GM12874 (cell line): Measurements from ENCODE around the gene RIN3.

Experiments
- CTCF ChIP-seq: IDR thresholded peaks from 2 replicates; pipeline ENCODE4 v1.5.1; 2011; ENCODE audit warnings: low read depth, mild to moderate bottlenecking, control low read depth, low read length, moderate library complexity; ENCODE audit not compliant: insufficient read depth

Gene RIN3

DNA sequence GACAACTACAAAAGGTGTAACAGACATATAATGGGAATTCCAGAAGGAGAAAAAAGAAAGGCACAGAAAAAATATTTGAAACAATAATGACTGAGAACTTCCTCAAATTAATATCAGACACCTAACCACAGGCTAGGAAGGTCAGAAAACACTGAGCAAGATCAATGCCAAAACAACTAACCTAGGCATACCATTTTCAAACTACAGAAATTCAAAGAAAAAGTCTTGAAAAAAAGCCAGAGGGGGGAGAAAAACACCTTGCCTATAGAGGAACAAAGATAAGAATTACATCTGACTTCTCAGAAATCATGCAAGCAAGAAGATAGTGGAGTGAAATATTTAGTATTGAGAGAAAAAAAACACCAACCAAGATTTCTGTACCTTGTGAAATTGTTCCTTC is 77.8 kb downstream of the RIN3 start:
- TF ChIP-seq CTCF = no peak

DNA sequence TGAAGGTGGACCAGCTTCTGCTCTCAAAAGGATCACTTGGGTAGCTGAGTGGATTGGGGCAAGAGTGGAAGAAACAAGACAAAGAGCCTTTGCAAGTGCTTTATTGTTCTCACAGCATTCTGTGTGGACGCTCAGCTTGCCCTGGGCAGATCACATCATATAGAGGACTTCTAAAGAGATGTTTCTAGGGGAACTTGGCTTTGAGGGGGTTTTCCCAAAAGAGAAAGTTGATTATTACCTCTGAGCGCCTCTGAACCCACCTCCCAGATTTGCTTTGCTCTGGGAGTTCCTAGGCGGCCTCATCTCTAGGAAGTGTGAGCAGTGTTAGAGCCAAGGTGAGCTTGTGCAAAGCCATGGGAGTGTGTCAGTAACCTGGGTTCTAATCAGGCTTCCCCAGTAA is 81.7 kb downstream of the RIN3 start:
- no peak for TF ChIP-seq CTCF

- TF ChIP-seq CTCF = no peak
Measured at GRCh38 chr14:92596331-92596907, 82.8 kb downstream of the RIN3 start.

DNA sequence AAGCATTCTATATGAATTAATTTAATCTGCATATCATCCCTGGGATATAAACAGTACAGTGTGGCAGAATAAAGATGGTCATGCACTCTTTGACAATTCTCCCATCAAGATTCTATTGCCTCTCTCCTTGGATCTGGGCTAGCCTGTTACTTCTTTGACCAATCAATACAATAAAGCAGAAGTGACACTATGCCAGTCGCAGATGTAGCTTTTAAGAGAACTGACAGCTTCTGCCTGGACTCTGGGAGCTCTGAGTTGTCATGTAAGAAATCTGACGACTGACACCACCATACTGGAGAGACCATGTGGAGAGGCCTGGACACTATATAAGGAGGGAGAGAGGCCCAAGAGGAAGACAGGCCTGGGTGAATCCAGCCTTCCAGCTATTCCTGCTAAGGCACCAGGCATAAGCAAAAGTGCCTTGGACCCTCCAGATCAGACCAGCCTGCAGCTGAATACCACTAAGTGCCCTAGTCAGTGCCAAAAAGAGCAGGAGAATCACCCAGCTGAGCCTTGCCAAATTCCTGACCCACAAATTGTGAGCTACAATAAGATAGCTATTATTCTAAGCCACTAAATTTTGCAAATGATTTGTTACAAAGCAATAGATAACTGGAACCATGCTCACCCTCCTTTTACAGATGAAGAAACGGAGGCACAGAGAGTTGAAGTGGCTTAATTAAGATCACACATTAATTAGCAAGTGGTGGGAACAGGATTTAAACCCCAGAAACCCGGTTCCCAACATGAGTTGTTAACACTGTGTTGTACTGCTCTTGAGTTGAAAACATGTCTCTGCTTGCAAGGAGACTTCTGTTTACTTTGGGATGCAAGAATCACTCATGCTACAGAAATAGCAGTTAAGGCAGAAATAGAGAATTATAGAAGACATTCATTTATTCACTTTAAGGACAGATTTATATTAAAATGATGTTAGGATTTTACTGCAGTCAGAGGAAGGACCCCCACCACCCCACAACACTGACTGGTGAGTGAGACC is 84.6 kb downstream of the RIN3 start:
- no peak for TF ChIP-seq CTCF

GRCh38 chr14:92599811-92600210 is 86.2 kb downstream of the RIN3 start:
- no peak for TF ChIP-seq CTCF

DNA sequence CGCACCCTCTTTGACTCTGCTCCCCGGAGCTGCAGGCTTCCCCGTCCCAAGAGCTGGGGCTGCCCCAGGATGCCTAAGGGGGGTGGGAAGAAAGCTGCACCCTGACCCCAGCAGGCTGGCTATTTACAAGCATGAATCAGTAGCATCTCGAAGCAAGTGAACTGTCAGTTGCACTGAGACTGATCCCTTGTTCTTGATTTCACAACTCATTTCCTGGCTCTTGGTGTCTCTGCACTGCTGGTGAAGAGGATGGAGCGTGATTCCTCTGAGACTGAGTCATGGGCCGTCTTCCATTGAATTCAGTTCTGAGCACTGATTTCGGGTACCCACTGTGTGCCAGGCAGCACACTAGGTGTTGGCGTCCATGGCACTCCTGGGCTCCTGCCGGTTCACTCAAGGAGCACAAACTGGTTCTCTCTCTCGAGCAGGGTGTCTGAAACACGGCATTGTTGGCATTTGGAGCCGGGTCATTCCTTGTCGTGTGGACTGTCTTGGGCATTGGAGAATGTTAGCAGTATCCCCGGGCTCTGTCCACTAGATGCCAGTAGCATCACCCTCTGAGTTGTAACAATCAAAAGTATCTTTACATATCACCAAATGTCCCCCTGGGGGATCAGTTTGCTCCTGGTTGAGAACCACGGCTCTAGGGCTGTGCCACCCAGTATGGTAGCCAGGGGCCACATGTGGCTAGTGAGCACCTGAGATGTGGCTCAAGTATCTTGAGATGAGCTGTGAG is 86.9 kb downstream of the RIN3 start:
- TF ChIP-seq CTCF = no peak

DNA sequence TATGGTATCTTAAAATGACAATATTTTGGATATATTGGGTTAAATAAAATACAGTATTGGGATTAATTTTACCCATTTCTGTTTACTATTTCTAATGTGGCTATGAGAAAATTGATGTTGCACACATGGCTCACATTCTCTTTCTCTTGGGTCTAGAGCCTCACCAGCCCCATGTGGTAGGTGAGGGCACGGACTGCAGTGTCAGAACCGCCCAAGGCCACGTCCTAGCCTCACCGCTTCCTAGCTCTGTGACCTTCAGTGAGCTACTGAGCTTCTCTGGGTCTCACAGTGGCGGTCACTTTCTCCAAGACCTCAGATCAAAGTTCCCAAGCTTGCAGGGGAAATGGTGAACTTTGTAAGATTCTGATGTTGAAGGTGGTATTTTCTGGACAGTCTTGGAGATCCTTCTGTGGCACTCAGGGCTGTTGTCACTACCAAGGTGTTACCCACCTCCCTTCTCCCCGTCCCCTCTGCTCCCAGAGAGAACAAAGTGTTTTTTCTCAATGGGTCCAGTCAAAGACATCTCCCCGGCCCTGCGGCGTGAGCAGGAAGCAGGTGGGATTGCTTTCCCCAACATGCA is 87.6 kb downstream of the RIN3 start:
- TF ChIP-seq CTCF = no peak
